H54 (cell line): Measurements from ENCODE around the gene DUSP2.

Experiments used
- DNase-seq: peaks from one replicate; pipeline ENCODE4 v3.0.0; 2011; ENCODE audit warnings: low spot score, mixed read lengths; ENCODE audit not compliant: insufficient read length
- FAIRE-seq: peaks from 3 replicates; lab custom pipeline; 2011; peaks lifted over from hg19 to GRCh38; lab: Jason Lieb, UNC
- POLR2A ChIP-seq: IDR thresholded peaks from 2 replicates; pipeline ENCODE4 v1.6.1; 2011; ENCODE audit warnings: low read depth, mild to moderate bottlenecking, low read length

Gene DUSP2

GRCh38 chr2:96115631-96116423 is 29.4 kb downstream of the DUSP2 start:
- DNase-seq: no peak
- FAIRE-seq: no peak
- TF ChIP-seq POLR2A: no peak

- DNase-seq (no peak), FAIRE-seq (no peak)
- TF ChIP-seq POLR2A: no peak
Measured at GRCh38 chr2:96114903-96115581, 30.2 kb downstream of the DUSP2 start.

GRCh38 chr2:96114546-96114902 is 30.7 kb downstream of the DUSP2 start:
- DNase-seq (no peak), FAIRE-seq (no peak)
- TF ChIP-seq POLR2A: no peak

DNA sequence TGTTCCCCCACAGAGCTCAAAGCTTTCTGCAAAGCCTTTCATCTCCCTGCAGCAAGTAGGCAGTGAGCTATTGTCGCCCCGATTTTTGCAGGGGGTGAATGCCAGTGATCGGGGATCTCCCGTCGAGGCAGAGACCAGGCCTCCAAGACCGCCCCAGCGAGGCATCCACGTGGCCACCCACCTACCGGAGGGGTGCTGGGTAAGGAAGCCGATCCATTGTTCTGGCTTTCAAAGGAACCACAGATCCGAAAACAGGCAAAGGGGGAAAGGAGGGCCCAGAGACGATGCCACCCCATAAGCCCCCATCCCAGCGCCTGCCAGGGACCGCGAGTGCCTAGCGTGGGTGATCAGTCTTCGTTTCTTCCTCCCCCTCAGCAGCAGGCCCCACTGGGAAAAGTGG is 31.3 kb downstream of the DUSP2 start:
- no peak for FAIRE-seq
- DNase-seq: no peak
- no peak for TF ChIP-seq POLR2A

DNA sequence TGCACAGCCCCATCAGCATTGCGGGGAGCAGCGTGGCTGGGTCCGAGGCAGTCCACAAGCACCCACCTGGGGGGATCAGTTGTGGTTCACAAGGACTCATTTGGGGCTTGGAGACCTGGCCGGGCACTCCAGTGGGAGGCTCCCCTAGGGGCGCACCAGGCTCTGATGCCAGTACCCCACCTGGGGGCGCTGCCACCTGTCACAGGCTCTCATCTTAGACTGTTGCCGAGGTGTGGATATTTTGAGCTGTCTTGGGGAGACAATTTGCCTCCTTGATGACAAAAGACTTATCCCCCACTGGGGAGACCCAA is 31.9 kb downstream of the DUSP2 start:
- TF ChIP-seq POLR2A: no peak
- DNase-seq (no peak), FAIRE-seq (no peak)

- TF ChIP-seq POLR2A: no peak
- FAIRE-seq: no peak
- no peak for DNase-seq
Measured at GRCh38 chr2:96112501-96113366, 32.5 kb downstream of the DUSP2 start.

- no peak for TF ChIP-seq POLR2A
- FAIRE-seq: no peak
- DNase-seq: no peak
Measured at GRCh38 chr2:96111823-96112500, 33.3 kb downstream of the DUSP2 start.

DNA sequence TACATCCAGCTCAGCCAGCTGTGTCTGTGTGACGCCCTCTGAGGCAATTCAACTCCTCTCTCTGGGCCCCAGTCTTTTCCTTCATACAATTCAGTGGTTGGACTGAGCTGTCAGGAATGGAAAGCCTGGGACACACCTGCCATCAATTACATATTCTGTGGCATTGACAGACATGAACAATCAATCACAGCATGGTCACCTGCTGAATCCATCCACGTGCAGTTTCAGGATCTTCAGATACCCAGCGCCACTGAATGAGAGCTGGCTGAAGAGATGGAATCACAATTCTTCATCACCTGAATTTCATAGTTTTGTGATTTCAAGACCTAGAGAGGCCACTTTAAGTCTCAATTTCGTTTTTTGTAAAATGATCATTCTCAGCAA is 34.0 kb downstream of the DUSP2 start:
- no peak for FAIRE-seq
- TF ChIP-seq POLR2A: no peak
- DNase-seq: no peak

DNA sequence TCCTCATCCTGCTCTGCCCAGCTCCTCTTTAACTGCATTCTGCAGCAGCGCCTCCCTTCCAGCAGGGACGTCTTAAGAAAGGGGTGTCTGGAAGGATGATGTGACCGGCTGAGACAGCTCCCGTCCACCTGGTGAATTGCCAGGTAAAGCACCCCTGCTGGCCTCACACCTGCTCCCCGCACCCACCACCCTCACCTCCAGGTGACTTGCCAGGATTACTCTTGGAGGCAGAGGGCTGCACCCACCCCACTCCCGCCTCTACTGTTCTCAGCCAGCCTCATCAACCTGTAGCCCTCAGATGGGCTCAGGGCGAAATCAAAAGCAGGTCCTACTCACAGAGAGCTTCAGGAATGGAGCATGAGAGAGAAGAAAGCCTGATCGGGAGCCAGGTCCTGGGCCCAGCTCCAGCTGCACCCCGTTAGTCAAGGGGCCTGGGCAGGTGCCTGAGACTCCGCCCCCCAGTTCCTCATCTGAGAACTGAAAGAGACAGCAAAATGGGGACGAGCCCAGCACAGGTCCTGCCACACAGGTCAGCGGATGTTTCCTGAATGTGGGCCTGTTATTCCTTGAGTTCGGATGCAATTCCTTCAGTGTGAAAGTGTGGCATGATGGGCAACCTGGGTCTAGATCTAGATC is 34.5 kb downstream of the DUSP2 start:
- no peak for TF ChIP-seq POLR2A
- no peak for DNase-seq
- FAIRE-seq: no peak

DNA sequence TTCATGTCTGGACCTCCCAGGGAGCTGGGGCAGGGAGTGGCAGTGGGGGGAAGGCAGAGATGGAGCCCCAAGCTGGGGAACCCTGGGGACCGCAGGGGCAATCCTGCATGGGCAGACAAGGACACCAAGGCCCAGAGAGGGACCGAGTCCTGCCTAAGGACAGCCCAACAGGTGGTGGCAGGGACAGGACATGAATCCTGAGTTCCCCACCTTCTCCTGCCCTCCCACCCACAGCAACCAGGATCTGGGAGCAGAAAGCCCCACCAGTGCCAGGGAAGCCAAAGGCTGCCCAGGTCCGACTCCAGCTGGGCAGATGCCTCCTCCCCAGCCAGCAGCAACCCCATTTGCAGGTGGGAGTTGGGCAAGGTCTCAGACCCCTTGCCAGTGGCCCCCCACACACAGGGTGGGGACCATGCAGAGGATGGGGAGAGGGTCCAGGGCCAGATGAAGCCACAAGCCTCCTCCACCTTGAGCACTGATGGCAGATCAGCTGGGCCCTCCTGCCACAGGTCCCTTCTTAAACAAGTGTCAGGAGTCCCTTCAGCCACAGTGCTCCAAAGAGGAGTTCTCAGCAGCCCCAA is 35.2 kb downstream of the DUSP2 start:
- no peak for FAIRE-seq
- no peak for TF ChIP-seq POLR2A
- DNase-seq: no peak

GRCh38 chr2:96109361-96109680 is 35.9 kb downstream of the DUSP2 start:
- DNase-seq: no peak
- no peak for FAIRE-seq
- TF ChIP-seq POLR2A: no peak

DNA sequence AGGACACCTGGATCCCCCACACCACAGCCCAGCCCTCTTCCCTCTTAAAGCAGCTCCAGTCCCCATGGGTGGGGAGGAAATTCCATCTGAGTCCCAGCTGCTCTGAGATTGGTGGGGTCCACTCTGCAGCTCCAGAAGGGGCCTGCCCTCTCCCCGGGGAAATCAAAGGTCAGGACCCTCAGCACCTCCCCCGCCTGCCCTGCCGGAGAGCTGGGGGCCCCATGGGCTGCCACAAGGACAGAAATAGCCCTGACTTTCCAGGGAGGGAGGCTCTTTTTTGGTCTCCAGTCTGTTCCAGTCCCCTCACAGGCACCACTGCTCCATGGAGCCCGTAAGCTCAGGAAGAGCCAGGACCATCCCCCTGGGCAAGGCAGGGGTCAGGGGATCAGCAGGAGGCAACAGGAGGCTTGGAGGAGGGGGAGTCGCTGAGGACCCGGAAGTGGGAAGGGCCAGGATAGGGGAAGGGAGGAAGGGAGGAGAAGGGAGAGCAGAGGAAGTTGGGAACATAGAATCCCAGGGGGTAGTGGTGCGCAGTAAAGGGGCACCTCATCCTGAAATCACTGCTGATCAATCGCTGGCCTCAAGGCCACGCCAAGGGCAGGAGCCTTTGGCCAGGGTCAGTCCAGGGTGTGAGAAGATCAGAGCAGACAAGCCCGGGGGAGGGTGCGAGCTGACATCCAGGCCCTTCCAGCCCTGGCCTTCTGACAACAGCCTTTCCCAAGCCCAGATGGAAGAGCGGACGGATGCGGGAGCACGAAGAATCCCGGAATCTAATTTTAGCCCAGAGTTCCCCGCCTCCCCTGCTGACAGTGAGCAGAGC is 36.5 kb downstream of the DUSP2 start:
- TF ChIP-seq POLR2A: no peak
- DNase-seq (no peak), FAIRE-seq (no peak)
